Activated CD8-positive, alpha-beta memory T cell treated with anti-CD3 and anti-CD28 coated beads, Interleukin-2, amount 10 ng/mL, durations not matched to agents 7 days and 5 days (primary cell): ENCODE data around the gene DIAPH2. TPM values are rescaled to one million over a fixed set of nuclear protein-coding genes. Genes with fewer than 3 reads are reported as not detected.
A peak's percentile ranks its signal among the peaks of the same experiment; 100 is the strongest.

ENCODE experiments used
- ATAC-seq: fragments of 150-1000 bp; cut with Tn5 transposase; one replicate; pipeline ENCODE4 v1.10.0; 2021; ENCODE audit warnings: moderate library complexity
- CTCF ChIA-PET: fragments of 350-600 bp; sonication (Branson Sonifier 250); formaldehyde crosslinking; loops from one replicate; lab custom pipeline; 2021; ENCODE audit warnings: antibody characterized with exemption; lab: Charles Lee
- DNase-seq: peaks from one replicate; pipeline ENCODE4 v3.0.0-alpha.2; 2020
- H3K27ac Mint-ChIP-seq: one replicate; pipeline ENCODE4 v1.8.0; 2021; ENCODE audit warnings: mild to moderate bottlenecking, mixed read lengths
- H3K27me3 Mint-ChIP-seq: one replicate; pipeline ENCODE4 v1.8.0; 2021; ENCODE audit warnings: mixed read lengths
- H3K36me3 Mint-ChIP-seq: one replicate; pipeline ENCODE4 v1.8.0; 2021; ENCODE audit warnings: mild to moderate bottlenecking, mixed read lengths
- H3K4me1 Mint-ChIP-seq: one replicate; pipeline ENCODE4 v1.8.0; 2021; ENCODE audit warnings: mixed read lengths
- H3K4me3 Mint-ChIP-seq: one replicate; pipeline ENCODE4 v1.8.0; 2021; ENCODE audit warnings: mild to moderate bottlenecking, moderate library complexity, mixed read lengths
- H3K9me3 Mint-ChIP-seq: one replicate; pipeline ENCODE4 v1.8.0; 2022; ENCODE audit warnings: low read depth, mixed read lengths
- total RNA-seq, 2 experiments: library from RNA; stranded (reverse); gene quantifications; one replicate each; pipeline ENCODE4 v1.2.3, GENCODE V29; 2021

DIAPH2 gene
- total RNA-seq, 2 experiments from 2014 or later = 7.9 to 14.4 TPM

- no peak for ATAC-seq
- Mint-ChIP-seq H3K36me3 (no peaks in the 10 kb centered on the region), H3K9me3 (no peaks in the 10 kb centered on the region), H3K27ac (no peak overlapping the region), H3K4me3 (no peak overlapping the region), H3K27me3 (no peaks in the 10 kb centered on the region), H3K4me1 (no peaks in the 10 kb centered on the region)
- CTCF ChIA-PET = no interaction called here
- no peak for DNase-seq
Observed at GRCh38 chrX:97479106-97479890, 794.7 kb downstream of the DIAPH2 start.

DNA sequence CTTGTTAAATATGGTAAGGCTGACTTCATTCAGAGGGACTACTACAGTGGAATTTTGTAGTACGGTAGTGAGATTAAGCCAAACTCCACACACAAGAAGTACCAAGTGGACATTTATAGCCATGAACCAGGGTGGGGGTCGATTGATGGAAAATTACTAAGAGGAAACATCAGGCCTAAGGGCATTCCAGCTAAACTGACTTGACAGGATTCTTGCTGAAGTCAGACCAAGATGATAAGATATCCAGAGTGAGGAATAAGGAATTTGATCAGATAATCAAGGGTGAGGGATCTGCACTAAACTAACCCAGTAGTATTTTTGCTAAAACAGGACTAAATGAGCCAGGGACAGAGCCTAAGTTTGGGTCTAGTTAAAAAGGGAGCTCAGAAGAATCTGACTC is 796.6 kb downstream of the DIAPH2 start:
- ATAC-seq (no peak), DNase-seq (no peak)
- Mint-ChIP-seq H3K27ac (no peak overlapping the region), H3K27me3 (no peaks in the 10 kb centered on the region), H3K9me3 (no peaks in the 10 kb centered on the region), H3K4me3 (no peak overlapping the region), H3K36me3 (no peaks in the 10 kb centered on the region), H3K4me1 (no peaks in the 10 kb centered on the region)
- CTCF ChIA-PET = interaction anchor here (1.9 kb wide), 1 partner anchor 9 kb away, joined by 5 read pairs; no protein-coding TSS in a partner anchor

DNA sequence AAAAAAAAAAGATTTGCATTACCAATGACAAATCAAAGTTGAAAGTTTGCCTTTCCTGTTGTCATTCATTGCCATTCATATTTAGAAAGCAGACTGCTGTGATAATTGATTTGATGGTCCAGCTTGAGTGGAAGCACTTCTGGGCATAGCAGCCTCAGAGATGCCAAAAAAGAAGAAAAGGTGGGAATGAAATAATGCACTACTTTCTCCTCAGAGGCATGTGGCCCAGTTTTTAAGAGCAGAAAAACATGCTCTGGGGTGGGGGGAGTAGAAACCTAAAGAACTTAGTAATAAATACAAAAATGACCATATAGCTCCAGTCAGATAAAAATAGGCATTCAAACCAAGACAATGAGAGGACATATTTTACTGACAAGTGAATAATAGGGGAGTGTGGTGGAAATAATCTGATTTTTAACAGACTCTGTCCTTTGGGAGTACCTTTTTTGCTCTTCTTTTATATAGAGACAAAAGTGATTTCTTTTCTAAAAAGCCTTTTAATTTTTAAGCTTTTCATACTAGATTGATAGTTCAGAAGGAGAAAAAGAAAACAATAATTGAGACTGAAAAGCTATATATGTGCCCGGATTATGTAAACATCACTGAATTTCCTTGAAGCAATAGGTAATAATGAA is 798.1 kb downstream of the DIAPH2 start:
- Mint-ChIP-seq H3K4me1 (no peaks in the 10 kb centered on the region), H3K9me3 (no peaks in the 10 kb centered on the region), H3K27me3 (no peaks in the 10 kb centered on the region), H3K27ac (no peak overlapping the region), H3K36me3 (no peaks in the 10 kb centered on the region), H3K4me3 (no peak overlapping the region)
- no peak for DNase-seq
- CTCF ChIA-PET = interaction anchor here (1.9 kb wide), 1 partner anchor 11 kb away, joined by 5 read pairs; no protein-coding TSS in a partner anchor
- no peak for ATAC-seq

GRCh38 chrX:97490656-97491055 is 806.0 kb downstream of the DIAPH2 start:
- H3K4me3 Mint-ChIP-seq = no peak overlapping the region
- H3K36me3 Mint-ChIP-seq = peaks cover 3% of the 10 kb centered on the region
- no peak for ATAC-seq
- H3K4me1 Mint-ChIP-seq = peaks cover 2% of the 10 kb centered on the region
- CTCF ChIA-PET = no interaction called here
- no peaks in the 10 kb centered on the region for H3K27me3 Mint-ChIP-seq
- DNase-seq = no peak
- H3K27ac Mint-ChIP-seq = no peak overlapping the region
- no peaks in the 10 kb centered on the region for H3K9me3 Mint-ChIP-seq

DNA sequence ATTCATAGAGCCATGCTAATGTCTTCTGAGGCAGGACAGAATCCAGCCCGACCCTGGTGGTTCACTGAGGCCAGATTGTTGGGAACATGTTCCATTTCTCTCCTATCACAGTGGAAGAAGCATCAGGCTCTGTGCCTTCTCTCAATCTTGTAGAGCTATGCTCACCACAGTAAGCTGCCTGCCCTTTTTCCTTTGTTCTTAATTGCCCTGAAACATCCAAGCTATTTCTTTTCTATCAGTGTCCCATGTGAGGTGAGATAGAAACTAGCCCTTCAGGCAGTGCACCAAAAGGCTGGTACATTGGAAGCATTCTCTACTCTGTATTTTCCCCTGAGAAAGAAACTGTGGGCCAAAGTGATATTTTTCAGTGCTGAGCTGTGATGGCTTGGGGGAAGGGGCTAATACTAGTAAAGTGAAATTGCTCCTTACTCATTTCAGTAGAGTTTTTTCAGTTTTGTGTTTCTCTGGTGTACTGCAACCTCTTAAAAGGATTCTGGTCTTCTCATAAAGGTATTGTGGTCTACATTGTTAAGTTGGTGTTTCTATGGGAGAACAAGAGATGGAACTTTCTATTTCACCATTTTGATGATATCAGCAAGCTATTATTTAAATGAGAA is 810.2 kb downstream of the DIAPH2 start:
- H3K27me3 Mint-ChIP-seq = no peaks in the 10 kb centered on the region
- CTCF ChIA-PET = interaction anchor here (1.3 kb wide), 1 partner anchor 75 kb away, joined by 3 read pairs; no protein-coding TSS in a partner anchor
- peaks cover 3% of the 10 kb centered on the region for H3K36me3 Mint-ChIP-seq
- no peak overlapping the region for H3K27ac Mint-ChIP-seq
- no peaks in the 10 kb centered on the region for H3K9me3 Mint-ChIP-seq
- H3K4me1 Mint-ChIP-seq = peaks cover 2% of the 10 kb centered on the region
- ATAC-seq = peak; percentile 33
- no peak for DNase-seq
- H3K4me3 Mint-ChIP-seq = no peak overlapping the region

GRCh38 chrX:97498093-97498492 is 813.5 kb downstream of the DIAPH2 start:
- no peaks in the 10 kb centered on the region for H3K36me3 Mint-ChIP-seq
- ATAC-seq (no peak), DNase-seq (no peak)
- H3K4me3 Mint-ChIP-seq = no peak overlapping the region
- no peaks in the 10 kb centered on the region for H3K9me3 Mint-ChIP-seq
- H3K27me3 Mint-ChIP-seq = no peaks in the 10 kb centered on the region
- CTCF ChIA-PET = no interaction called here
- no peak overlapping the region for H3K27ac Mint-ChIP-seq
- H3K4me1 Mint-ChIP-seq = peaks cover 2% of the 10 kb centered on the region

- ATAC-seq = no peak
- no peaks in the 10 kb centered on the region for H3K9me3 Mint-ChIP-seq
- no peak overlapping the region for H3K4me3 Mint-ChIP-seq
- no peak for DNase-seq
- H3K27me3 Mint-ChIP-seq = no peaks in the 10 kb centered on the region
- H3K4me1 Mint-ChIP-seq = no peaks in the 10 kb centered on the region
- CTCF ChIA-PET = no interaction called here
- no peaks in the 10 kb centered on the region for H3K36me3 Mint-ChIP-seq
- no peak overlapping the region for H3K27ac Mint-ChIP-seq
Observed at GRCh38 chrX:97504431-97504830, 819.8 kb downstream of the DIAPH2 start.

DNA sequence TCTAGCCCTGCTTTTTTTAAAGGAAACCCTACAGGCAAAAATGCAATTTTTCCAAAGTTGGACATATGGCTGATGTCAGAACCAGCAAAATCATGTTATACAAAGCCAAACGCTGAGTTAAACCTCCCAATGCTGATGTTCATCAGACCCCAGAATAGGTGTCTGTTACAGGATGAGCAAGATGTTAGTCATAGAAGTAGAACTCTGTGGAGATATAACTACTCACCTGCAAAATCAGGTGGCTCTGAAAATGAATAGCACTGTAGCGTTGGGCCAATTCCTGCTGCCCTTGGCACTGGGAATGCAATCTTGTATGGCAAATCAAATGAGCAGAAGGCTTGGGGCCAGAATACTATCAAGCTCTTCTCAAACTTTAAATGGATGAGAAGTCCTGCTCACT is 833.1 kb downstream of the DIAPH2 start:
- CTCF ChIA-PET = no interaction called here
- Mint-ChIP-seq H3K4me3 (no peak overlapping the region), H3K9me3 (no peaks in the 10 kb centered on the region), H3K4me1 (no peaks in the 10 kb centered on the region), H3K27ac (no peak overlapping the region), H3K27me3 (no peaks in the 10 kb centered on the region), H3K36me3 (no peaks in the 10 kb centered on the region)
- DNase-seq = no peak
- no peak for ATAC-seq

DNA sequence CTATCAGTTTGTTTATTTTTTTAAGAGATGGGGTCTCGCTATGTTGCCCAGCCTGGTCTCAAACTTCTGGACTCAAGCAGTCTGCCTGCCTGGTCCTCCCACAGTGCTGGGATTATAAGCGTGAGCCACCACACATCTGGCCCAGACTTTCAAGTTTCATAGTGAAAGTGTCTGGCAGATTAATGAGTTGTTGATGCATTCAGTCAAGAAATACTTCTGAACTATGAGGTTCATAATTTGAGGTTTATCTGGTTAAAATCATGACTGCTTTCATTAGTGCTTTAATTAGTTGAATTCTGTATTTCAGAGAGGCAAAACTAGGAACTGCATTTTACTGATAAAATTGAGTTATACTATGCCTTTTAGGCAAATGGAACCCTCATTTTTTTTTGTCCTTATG is 837.7 kb downstream of the DIAPH2 start:
- peaks cover 4% of the 10 kb centered on the region for H3K9me3 Mint-ChIP-seq
- H3K27me3 Mint-ChIP-seq = no peaks in the 10 kb centered on the region
- CTCF ChIA-PET = no interaction called here
- H3K4me1 Mint-ChIP-seq = no peaks in the 10 kb centered on the region
- peaks cover 3% of the 10 kb centered on the region for H3K36me3 Mint-ChIP-seq
- no peak overlapping the region for H3K4me3 Mint-ChIP-seq
- DNase-seq (no peak), ATAC-seq (no peak)
- no peak overlapping the region for H3K27ac Mint-ChIP-seq

GRCh38 chrX:97524340-97524739 is 839.7 kb downstream of the DIAPH2 start:
- Mint-ChIP-seq H3K4me1 (peaks cover under 1% of the 10 kb centered on the region), H3K36me3 (peaks cover 3% of the 10 kb centered on the region), H3K9me3 (peaks cover 5% of the 10 kb centered on the region), H3K4me3 (no peak overlapping the region), H3K27ac (no peak overlapping the region), H3K27me3 (no peaks in the 10 kb centered on the region)
- no peak for ATAC-seq
- CTCF ChIA-PET = no interaction called here
- DNase-seq = no peak

- CTCF ChIA-PET = no interaction called here
- peaks cover 6% of the 10 kb centered on the region for H3K36me3 Mint-ChIP-seq
- H3K27me3 Mint-ChIP-seq = no peaks in the 10 kb centered on the region
- ATAC-seq (no peak), DNase-seq (no peak)
- no peak overlapping the region for H3K4me3 Mint-ChIP-seq
- peaks cover 9% of the 10 kb centered on the region for H3K9me3 Mint-ChIP-seq
- no peak overlapping the region for H3K27ac Mint-ChIP-seq
- peaks cover 3% of the 10 kb centered on the region for H3K4me1 Mint-ChIP-seq
Observed at GRCh38 chrX:97524997-97525396, 840.4 kb downstream of the DIAPH2 start.

DNA sequence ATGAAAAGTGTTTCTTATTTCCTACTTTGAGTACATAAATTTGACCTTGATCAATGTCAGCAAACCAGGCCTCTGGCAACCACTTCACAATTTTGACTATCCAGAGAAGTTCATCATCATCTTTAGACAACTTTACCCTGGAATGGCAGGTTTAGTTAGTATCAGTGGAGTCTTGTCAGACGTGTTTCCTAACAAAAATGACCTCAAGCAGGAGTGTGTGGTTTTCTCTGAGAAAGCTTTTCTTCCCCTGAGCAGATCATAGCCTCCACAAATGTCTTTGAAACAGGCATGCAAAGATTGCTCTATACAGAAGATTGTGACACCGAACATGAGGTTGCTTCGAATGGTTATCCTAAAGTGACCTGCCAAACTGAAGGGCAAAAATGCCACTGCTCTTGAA is 841.3 kb downstream of the DIAPH2 start:
- H3K27me3 Mint-ChIP-seq = no peaks in the 10 kb centered on the region
- peaks cover 3% of the 10 kb centered on the region for H3K4me1 Mint-ChIP-seq
- CTCF ChIA-PET = no interaction called here
- no peak overlapping the region for H3K4me3 Mint-ChIP-seq
- ATAC-seq (no peak), DNase-seq (no peak)
- H3K27ac Mint-ChIP-seq = no peak overlapping the region
- peaks cover 8% of the 10 kb centered on the region for H3K36me3 Mint-ChIP-seq
- H3K9me3 Mint-ChIP-seq = peaks cover 11% of the 10 kb centered on the region

- CTCF ChIA-PET = no interaction called here
- DNase-seq (no peak), ATAC-seq (no peak)
- H3K27me3 Mint-ChIP-seq = no peaks in the 10 kb centered on the region
- H3K4me3 Mint-ChIP-seq = no peak overlapping the region
- peaks cover 11% of the 10 kb centered on the region for H3K9me3 Mint-ChIP-seq
- peaks cover 3% of the 10 kb centered on the region for H3K4me1 Mint-ChIP-seq
- H3K36me3 Mint-ChIP-seq = peaks cover 8% of the 10 kb centered on the region
- no peak overlapping the region for H3K27ac Mint-ChIP-seq
Observed at GRCh38 chrX:97527725-97528124, 843.1 kb downstream of the DIAPH2 start.
